Parathyroid adenoma (tissue), 2 donors: ENCODE measurements around the gene LARGE1.

Experiments
- H2AFZ ChIP-seq: fragments of 300-600 bp; sonication (generic); one replicate; pipeline ENCODE4 v1.7.0; 2017; ENCODE audit warnings: antibody characterized with exemption, mild to moderate bottlenecking
- H3K27ac ChIP-seq: fragments of 300-600 bp; sonication (generic); one replicate; pipeline ENCODE4 v1.7.0; 2017
- H3K27me3 ChIP-seq: fragments of 300-600 bp; sonication (generic); one replicate; pipeline ENCODE4 v1.7.0; 2017; ENCODE audit warnings: low read length; ENCODE audit not compliant: control insufficient read depth, insufficient read depth
- H3K36me3 ChIP-seq: fragments of 300-600 bp; sonication (generic); one replicate; pipeline ENCODE4 v1.7.0; 2017; ENCODE audit warnings: low read length; ENCODE audit not compliant: control insufficient read depth, insufficient read depth
- H3K4me1 ChIP-seq: fragments of 300-600 bp; sonication (generic); one replicate; pipeline ENCODE4 v1.7.0; 2017; ENCODE audit warnings: control low read depth
- H3K4me2 ChIP-seq: fragments of 300-600 bp; sonication (generic); one replicate; pipeline ENCODE4 v1.7.0; 2017; ENCODE audit warnings: low read length
- H3K4me3 ChIP-seq: fragments of 300-600 bp; sonication (generic); one replicate; pipeline ENCODE4 v1.7.0; 2017; ENCODE audit warnings: low read depth, low read length
- H3K79me2 ChIP-seq: fragments of 300-600 bp; sonication (generic); one replicate; pipeline ENCODE4 v1.7.0; 2017; ENCODE audit warnings: control low read depth
- H3K9ac ChIP-seq: fragments of 300-600 bp; sonication (generic); one replicate; pipeline ENCODE4 v1.7.0; 2017; ENCODE audit warnings: mild to moderate bottlenecking
- H3K9me3 ChIP-seq: fragments of 300-600 bp; sonication (generic); one replicate; pipeline ENCODE4 v1.7.0; 2017; ENCODE audit warnings: low read length; ENCODE audit not compliant: control insufficient read depth
- TF ChIP-seq, protein P1 (sequence below): fragments of 300-600 bp; sonication (generic); IDR thresholded peaks from one replicate; pipeline ENCODE4 v1.7.0; 2017; ENCODE audit warnings: antibody characterized with exemption, mild to moderate bottlenecking
- donor health status: primary hyperparathyroidism.

Gene LARGE1

DNA sequence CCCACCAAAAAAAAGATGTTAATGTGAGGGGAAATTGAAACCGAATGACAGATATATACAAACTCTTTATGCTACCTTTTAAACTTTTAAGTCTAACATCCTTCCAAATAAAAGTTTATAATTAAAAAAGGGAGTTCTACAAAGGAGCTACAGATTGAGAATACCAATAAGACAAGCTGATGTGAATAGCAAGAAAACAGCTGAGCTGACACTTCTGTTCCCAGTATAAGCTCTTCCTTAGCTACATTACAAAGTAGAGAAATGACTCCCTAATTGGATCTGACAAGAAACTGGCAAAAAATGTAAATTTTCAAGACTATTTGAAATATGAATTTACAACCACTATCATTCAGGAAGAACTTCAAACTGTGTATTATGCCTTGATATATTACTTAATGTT, 567.5 kb downstream of the LARGE1 start:
- Histone ChIP-seq H3K27me3 (no peaks in the 10 kb centered on the region), H3K36me3 (no peaks in the 10 kb centered on the region), H3K27ac (no peak overlapping the region), H3K4me3 (no peak overlapping the region), H3K4me2 (no peak overlapping the region), H3K9ac (no peak overlapping the region), H3K79me2 (no peaks in the 10 kb centered on the region), H2AFZ (no peak overlapping the region), H3K4me1 (no peaks in the 10 kb centered on the region), H3K9me3 (no peaks in the 10 kb centered on the region)
- TF ChIP-seq, protein P1, sequence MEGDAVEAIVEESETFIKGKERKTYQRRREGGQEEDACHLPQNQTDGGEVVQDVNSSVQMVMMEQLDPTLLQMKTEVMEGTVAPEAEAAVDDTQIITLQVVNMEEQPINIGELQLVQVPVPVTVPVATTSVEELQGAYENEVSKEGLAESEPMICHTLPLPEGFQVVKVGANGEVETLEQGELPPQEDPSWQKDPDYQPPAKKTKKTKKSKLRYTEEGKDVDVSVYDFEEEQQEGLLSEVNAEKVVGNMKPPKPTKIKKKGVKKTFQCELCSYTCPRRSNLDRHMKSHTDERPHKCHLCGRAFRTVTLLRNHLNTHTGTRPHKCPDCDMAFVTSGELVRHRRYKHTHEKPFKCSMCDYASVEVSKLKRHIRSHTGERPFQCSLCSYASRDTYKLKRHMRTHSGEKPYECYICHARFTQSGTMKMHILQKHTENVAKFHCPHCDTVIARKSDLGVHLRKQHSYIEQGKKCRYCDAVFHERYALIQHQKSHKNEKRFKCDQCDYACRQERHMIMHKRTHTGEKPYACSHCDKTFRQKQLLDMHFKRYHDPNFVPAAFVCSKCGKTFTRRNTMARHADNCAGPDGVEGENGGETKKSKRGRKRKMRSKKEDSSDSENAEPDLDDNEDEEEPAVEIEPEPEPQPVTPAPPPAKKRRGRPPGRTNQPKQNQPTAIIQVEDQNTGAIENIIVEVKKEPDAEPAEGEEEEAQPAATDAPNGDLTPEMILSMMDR, result no peak

DNA sequence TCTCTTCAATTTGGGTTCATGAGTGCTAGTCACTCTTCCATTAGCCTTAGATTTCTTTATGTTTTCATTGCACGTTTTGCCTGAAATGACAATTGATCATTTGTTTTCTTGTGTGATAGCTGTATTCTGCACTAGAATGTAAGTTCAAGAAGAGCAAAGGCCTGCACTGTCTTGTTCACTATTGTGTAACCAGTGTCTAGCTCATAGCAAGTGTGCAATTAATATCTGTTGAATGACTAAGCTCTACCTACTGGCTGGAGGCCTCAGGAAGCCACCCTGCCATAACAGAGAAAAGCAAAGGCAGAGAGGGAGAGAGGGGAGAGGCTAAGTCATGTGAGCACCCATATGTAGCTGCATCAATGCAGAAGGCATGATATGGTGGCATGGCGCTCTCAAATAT, 569.3 kb downstream of the LARGE1 start:
- H3K9ac ChIP-seq, result no peak overlapping the region
- H3K36me3 ChIP-seq, result no peaks in the 10 kb centered on the region
- H3K4me2 ChIP-seq, result no peak overlapping the region
- no peaks in the 10 kb centered on the region for H3K79me2 ChIP-seq
- no peak overlapping the region for H3K27ac ChIP-seq
- H3K4me3 ChIP-seq, result no peak overlapping the region
- no peaks in the 10 kb centered on the region for H3K4me1 ChIP-seq
- TF ChIP-seq, protein P1, result no peak
- no peaks in the 10 kb centered on the region for H3K27me3 ChIP-seq
- H2AFZ ChIP-seq, result no peak overlapping the region
- H3K9me3 ChIP-seq, result no peaks in the 10 kb centered on the region

DNA sequence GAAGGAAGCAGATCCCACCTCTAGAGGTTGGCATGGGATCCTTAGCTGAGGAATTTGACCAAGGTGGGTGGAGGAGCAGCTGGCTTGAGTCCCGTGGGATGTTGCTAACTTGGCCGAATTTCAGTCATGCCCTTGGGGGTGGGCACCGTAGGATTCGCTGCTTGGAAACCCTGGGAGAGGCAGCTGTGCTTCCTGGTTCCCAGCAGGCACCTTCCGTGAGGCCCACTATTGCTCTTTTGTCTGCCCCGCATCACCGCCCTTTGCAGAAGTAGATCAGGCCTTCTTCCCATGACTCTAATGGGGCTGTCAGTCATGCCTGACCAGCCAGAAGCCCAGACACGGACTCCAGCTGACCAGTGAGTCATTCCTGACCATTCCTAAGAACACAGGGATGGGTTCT, 569.8 kb downstream of the LARGE1 start:
- no peaks in the 10 kb centered on the region for H3K27me3 ChIP-seq
- H3K9ac ChIP-seq, result no peak overlapping the region
- no peaks in the 10 kb centered on the region for H3K36me3 ChIP-seq
- H3K9me3 ChIP-seq, result no peaks in the 10 kb centered on the region
- TF ChIP-seq, protein P1, result no peak
- no peak overlapping the region for H3K4me2 ChIP-seq
- no peak overlapping the region for H2AFZ ChIP-seq
- H3K79me2 ChIP-seq, result no peaks in the 10 kb centered on the region
- H3K4me1 ChIP-seq, result no peaks in the 10 kb centered on the region
- no peak overlapping the region for H3K4me3 ChIP-seq
- H3K27ac ChIP-seq, result no peak overlapping the region

DNA sequence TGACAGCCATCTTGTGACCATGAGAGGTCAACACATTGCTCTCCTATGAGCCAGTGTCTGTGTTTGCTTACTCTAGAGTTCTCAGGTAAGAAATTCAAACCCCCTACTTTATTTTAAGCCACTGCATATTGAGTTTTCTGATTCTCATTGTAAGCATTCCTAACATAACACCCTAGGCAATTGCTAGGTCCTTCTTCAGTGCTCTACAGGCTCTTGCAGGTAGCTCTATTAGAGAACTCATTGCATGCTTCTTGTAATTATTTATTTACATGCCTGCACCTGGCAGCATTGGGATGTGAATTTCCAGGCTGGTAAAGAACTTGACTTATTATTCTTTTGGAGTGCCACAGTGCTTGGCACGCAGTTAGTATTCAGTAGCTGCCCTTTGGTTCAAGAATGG, 573.3 kb downstream of the LARGE1 start:
- no peak overlapping the region for H3K4me3 ChIP-seq

DNA sequence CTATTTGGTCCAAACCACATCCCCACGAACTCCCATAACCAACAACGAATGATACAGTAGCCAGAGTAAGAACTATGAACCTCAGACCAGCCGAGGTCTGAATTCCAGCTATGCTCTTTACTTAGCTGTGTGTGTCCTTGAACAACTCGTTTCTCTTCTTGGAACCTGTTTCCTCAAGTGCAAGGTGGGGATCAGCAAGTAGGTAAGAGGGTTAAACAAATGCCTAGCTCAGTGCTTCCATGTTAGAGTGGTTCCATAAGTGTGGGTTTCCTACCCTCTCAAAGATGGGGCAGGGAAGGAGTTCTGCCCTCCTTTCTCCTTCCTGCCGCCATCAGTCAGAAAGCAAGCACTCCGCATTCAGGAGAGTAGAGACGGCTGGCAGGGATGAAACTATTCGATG, 578.7 kb downstream of the LARGE1 start:
- TF ChIP-seq, protein P1, result no peak
- no peak overlapping the region for H3K27ac ChIP-seq

More for the DNA sequence above, 573.3 kb downstream of the LARGE1 start:
- no peaks in the 10 kb centered on the region for H3K4me1 ChIP-seq
- H3K36me3 ChIP-seq, result no peaks in the 10 kb centered on the region
- H2AFZ ChIP-seq, result no peak overlapping the region
- no peak overlapping the region for H3K27ac ChIP-seq
- no peak overlapping the region for H3K9ac ChIP-seq
- no peak overlapping the region for H3K4me2 ChIP-seq
- H3K79me2 ChIP-seq, result no peaks in the 10 kb centered on the region
- H3K9me3 ChIP-seq, result no peaks in the 10 kb centered on the region
- no peaks in the 10 kb centered on the region for H3K27me3 ChIP-seq
- TF ChIP-seq, protein P1, result no peak

More for the DNA sequence above, 578.7 kb downstream of the LARGE1 start:
- H3K79me2 ChIP-seq, result no peaks in the 10 kb centered on the region
- H3K9ac ChIP-seq, result no peak overlapping the region
- no peaks in the 10 kb centered on the region for H3K36me3 ChIP-seq
- no peak overlapping the region for H3K4me3 ChIP-seq
- no peaks in the 10 kb centered on the region for H3K4me1 ChIP-seq
- H3K4me2 ChIP-seq, result no peak overlapping the region
- H3K27me3 ChIP-seq, result no peaks in the 10 kb centered on the region
- no peak overlapping the region for H2AFZ ChIP-seq
- H3K9me3 ChIP-seq, result no peaks in the 10 kb centered on the region
